GM19240 (cell line): ENCODE results near the gene TBC1D5.
"Not testable (repeated sequence)": the region's sequence is repeated elsewhere in the genome, so short reads cannot be mapped to it uniquely, and the experiment has no call there.

ENCODE experiments used
- DNase-seq: peaks from one replicate; pipeline ENCODE4 v3.0.0; 2011; ENCODE audit warnings: low spot score; ENCODE audit not compliant: insufficient read length

The TBC1D5 gene

DNA sequence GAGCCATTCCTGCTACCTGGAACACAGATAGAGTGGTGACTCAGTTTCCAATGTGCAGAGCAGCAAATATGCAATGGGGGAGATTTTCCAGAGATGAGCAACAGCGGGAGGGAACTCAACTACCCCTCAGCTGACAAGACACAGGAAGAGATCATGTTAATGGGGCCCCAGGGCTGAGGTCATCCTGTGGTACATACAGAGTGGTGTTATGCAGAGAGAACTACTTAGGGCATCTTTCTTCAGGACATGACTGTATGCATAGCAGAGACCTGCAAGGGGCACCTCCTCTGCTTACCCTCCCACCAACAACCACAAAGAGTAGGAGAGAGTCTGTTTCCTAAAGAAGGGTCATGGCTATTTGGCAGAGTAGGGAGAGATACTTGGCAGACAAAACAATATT, 6.8 kb upstream of the TBC1D5 start:
- no peak for DNase-seq

DNA sequence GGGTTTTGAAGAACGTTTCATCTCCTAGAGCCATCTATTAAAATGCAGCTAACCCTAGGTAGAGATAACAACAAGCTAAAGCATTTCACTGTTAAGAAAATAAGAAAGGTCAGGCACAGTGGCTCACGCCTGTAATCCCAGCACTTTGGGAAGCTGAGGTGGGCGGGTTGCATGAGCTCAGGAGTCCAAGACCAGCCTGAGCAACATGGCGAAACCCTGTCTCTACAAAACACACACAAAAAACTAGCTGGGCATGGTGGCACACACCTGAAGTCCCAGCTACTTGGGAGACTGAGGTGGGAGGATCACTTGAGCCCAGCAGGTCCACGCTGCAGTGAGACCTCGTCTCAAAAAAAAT, 5.4 kb upstream of the TBC1D5 start:
- DNase-seq, result no peak

DNA sequence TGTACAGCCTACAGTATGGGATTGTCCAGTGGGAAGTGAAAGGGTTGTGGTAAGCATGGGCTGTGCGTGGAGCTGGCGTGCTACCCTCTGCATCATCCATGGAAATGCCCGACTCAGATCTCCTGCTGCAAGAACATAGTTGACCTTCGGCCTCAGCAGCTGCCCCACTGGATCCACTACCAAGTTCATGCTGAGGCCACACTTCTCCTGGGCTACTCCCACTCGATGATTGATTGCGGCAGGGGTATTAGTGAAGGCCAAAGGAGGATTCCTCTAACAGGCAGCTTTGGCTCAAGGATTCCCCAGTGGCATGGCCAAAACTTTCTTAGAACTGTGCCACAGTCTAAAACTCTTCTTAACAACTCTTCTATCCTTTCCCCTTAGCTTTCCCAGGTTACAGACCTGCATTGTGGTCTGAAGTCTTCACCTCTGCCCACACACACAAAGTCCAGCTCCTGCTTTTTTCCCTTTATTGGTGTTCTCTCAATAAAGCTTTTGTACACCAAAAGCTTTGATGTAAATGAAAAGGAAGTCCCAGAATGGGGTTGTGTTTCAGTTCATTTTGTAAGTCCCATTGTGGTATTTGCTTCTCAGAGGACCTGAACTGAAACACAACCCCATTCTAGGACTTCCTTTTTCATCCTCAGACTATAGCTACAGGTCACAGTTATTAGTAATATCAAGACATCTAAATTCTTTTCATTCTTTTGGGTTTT, 4.9 kb upstream of the TBC1D5 start:
- DNase-seq, result no peak

- no peak for DNase-seq
Observed at GRCh38 chr3:17745894-17746293, 3.5 kb upstream of the TBC1D5 start.

GRCh38 chr3:17745301-17745700, 2.9 kb upstream of the TBC1D5 start:
- no peak for DNase-seq

- no peak for DNase-seq
Observed at GRCh38 chr3:17744693-17745092, 2.3 kb upstream of the TBC1D5 start.

GRCh38 chr3:17743658-17743995, 1.2 kb upstream of the TBC1D5 start:
- no peak for DNase-seq

DNA sequence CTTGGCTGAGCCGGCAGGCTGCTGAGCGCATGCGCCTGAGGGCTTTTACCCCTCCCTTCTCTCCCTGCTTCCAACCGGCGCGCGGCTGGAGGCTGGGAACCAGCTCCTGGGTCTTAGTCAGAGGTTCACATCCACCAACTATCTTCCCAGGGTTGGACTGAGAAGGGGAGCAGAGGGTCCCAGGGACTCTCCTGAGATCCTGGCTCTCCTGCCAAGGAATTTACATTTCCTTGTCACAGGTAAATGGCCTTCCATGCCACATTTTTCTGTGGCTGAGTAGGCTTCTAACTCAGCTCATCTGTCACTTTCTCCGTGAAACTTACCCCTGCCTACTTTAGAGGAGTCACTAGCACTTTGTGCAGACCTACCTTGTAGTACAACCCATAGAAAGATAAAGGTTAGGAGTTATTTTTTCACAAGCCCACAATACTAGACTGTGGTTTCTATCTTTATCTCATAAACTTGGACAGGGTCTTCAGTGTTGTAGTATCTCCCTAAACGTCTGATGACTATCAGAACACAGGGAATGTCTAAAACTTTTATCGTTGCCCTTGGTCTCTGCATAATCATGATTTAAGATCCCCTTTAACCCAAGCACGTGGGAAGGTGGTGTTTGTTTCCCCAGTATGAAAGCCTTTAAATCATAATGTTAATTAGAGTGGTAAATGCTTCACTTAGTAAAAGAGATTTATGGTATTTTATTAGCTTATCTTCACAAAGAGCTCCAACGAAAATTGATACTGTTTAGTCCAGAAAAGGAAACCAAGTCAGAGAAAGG, 638 bp upstream of the TBC1D5 start:
- no peak for DNase-seq

- DNase-seq, result no peak
Observed at GRCh38 chr3:17741621-17742101, 770 bp downstream of the TBC1D5 start.

- no peak for DNase-seq
Observed at GRCh38 chr3:17740721-17741141, 1.7 kb downstream of the TBC1D5 start.

DNA sequence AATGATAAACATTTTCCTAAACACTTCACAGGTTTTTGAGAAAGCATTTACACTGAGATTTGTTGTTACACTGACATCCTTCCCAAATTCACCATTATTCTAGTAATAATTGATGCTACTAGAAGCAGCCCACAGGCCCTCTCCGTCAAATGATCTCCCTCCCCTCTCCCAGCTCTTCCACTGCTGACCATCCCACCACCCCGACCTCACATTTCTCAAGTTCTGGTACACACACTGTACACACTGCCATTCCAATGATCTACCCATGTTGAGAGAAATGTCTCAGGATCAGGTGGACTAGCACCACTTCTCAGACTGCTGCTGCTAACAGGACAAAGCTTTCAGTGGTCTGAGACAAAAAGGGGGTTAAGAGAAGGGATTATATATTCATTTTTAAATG, 3.5 kb downstream of the TBC1D5 start:
- DNase-seq, result no peak

DNA sequence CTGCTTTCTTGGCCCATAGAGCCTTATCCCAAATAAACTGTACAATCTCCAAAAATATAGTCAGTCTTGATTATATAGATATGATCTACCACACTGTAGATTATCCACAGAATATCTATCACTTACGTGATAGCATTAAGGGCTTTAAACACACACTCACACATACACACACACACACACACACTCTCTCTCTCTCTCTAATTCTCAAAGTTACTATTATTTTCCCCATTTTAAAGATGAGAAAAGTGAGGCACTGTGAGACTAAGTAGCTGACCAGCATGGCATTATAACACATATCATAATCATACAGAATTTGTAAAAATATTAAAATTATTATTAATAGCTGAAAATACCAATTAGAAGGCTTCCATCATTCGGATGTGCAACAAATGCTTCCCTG, 4.2 kb downstream of the TBC1D5 start:
- no peak for DNase-seq

GRCh38 chr3:17737591-17737990, 4.8 kb downstream of the TBC1D5 start:
- no peak for DNase-seq

- not testable (repeated sequence) for DNase-seq
Observed at GRCh38 chr3:17735362-17735761, 7.1 kb downstream of the TBC1D5 start.

- DNase-seq, result no peak
Observed at GRCh38 chr3:17733768-17734167, 8.7 kb downstream of the TBC1D5 start.

GRCh38 chr3:17733215-17733614, 9.2 kb downstream of the TBC1D5 start:
- no peak for DNase-seq

GRCh38 chr3:17730318-17730967, 12.0 kb downstream of the TBC1D5 start:
- DNase-seq, result no peak

DNA sequence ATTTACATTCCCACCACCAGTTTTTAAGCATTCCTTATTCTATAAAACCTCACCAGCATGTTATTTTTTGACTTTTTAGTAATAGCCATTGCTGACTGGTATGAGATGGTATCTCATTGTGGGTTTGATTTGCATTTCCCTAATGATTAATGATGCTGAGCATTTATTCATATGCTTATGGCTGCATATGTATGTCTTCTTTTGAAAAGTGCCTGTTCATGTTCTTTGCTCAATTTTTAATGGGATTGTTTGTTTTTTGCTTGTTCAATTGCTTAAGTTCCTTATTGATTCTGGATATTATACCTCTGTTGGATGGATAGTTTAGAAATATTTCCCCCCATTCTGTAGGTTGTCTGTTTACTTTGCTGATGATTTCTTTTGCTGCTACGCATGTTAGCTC, 16.1 kb downstream of the TBC1D5 start:
- DNase-seq, result no peak

DNA sequence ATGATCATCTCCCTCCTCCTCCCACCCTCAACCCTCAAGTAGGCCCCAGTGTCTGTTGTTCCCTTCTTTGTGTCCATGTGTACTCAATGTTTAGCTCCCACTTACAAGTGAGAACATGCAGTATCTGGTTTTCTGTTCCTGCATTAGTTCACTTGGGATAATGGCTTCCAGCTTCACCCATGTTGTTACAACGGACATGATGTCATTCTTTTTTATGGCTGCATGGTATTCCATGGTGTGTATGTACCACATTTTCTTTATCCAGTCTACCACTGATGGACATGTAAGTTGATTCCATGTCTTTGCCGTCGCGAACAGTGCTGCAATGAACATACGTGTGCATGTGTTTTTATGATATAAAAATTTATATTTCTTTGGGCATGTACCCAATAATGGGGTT, 16.6 kb downstream of the TBC1D5 start:
- DNase-seq, result not testable (repeated sequence)

GRCh38 chr3:17724948-17725347, 17.5 kb downstream of the TBC1D5 start:
- no peak for DNase-seq

GRCh38 chr3:17724122-17724521, 18.3 kb downstream of the TBC1D5 start:
- no peak for DNase-seq

DNA sequence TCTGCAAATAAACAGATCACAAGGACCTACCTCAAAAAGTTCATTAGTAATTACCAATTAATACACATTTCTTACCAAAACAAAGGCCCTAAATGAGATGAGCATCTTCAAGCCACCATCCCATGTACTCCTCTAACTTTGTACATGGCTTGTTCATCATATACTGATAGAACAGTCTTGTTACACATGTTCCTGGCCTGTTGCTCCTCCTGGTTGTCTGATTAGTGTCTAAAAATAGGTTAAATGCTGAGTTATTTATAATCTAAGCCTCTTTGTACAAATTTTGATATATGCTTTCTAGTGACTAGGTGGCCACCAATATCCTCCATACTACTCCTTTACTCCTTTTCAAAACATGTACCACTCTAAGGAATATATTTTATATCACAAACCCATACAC, 25.0 kb downstream of the TBC1D5 start:
- no peak for DNase-seq

DNA sequence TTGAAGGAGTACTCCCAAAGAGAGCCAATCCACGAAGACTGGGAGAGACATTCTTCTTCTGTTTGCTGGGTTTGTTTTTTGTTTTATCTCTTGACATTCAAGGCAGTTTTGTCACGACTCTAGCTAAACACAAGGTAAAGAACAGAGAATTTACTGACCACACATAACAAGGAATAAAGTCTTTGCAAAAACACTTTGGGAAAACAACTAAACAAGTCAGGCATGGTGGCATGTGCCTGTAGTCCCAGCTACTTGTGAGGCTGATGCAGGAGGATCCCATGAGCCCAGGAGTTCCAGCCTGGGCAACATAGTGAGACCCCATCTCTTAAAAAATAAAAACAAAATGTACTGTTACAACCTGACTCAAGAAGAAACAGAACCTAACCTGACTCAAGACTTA, 28.0 kb downstream of the TBC1D5 start:
- no peak for DNase-seq
